H1 (cell line): ENCODE data around the gene MAPK8IP3. TPM values are rescaled to one million over a fixed set of nuclear protein-coding genes. Genes with fewer than 3 reads are reported as not detected.

Experiments
- CTCF ChIA-PET: fragments of 300-600 bp; sonication (Branson Sonifier 250); formaldehyde crosslinking; loops from one replicate; lab custom pipeline; 2021; ENCODE audit not compliant: partially characterized antibody; lab: Charles Lee
- POLR2A ChIA-PET: fragments of 300-600 bp; sonication (Branson Sonifier 250); formaldehyde crosslinking; loops from one replicate; lab custom pipeline; 2021; ENCODE audit warnings: inconsistent platforms; ENCODE audit not compliant: partially characterized antibody; lab: Charles Lee
- DNase-seq, 2 experiments: peaks; one replicate each; pipeline versions ENCODE4 v3.0.0 to v3.0.0-alpha.2; 2010 to 2022; ENCODE audit warnings: low spot score in 2 of 2, low read depth in 1 of 2, mixed read lengths in 1 of 2
- FAIRE-seq: peaks from 2 replicates; lab custom pipeline; 2011; peaks lifted over from hg19 to GRCh38; lab: Jason Lieb, UNC
- H2AFZ ChIP-seq: 2 replicates; pipeline ENCODE4 v1.8.1; 2012; ENCODE audit warnings: low read length, inconsistent platforms
- H2AK5ac ChIP-seq: 2 replicates; pipeline ENCODE4 v1.6.1; 2013; ENCODE audit warnings: low read depth, low read length
- H2BK120ac ChIP-seq: replicated peaks from 2 replicates; pipeline ENCODE3; 2013; ENCODE audit warnings: low read depth, low read length, inconsistent platforms
- H2BK12ac ChIP-seq: 2 replicates; pipeline ENCODE4 v1.6.1; 2013; ENCODE audit warnings: low read depth, low read length
- H2BK15ac ChIP-seq: 2 replicates; pipeline ENCODE4 v1.6.1; 2013; ENCODE audit warnings: low read length
- H2BK20ac ChIP-seq: 2 replicates; pipeline ENCODE4 v1.6.1; 2013; ENCODE audit warnings: low read length
- H2BK5ac ChIP-seq: 2 replicates; pipeline ENCODE4 v1.6.1; 2013; ENCODE audit warnings: low read depth, low read length
- H3K14ac ChIP-seq: 2 replicates; pipeline ENCODE4 v1.6.1; 2013; ENCODE audit warnings: inconsistent platforms; ENCODE audit not compliant: insufficient read length
- H3K18ac ChIP-seq: 2 replicates; pipeline ENCODE4 v1.6.1; 2013; ENCODE audit warnings: low read length; ENCODE audit errors: extremely low read depth
- H3K23ac ChIP-seq: 2 replicates; pipeline ENCODE4 v1.6.1; 2013; ENCODE audit warnings: inconsistent platforms; ENCODE audit not compliant: insufficient read length
- H3K23me2 ChIP-seq: 2 replicates; pipeline ENCODE4 v1.6.1; 2013; ENCODE audit warnings: low read depth, low read length
- H3K27ac ChIP-seq: 2 replicates; pipeline ENCODE4 v1.6.1; 2011; ENCODE audit warnings: low read depth, low read length, inconsistent platforms
- H3K27me3 ChIP-seq, 4 experiments: replicated peaks in 1 of 4; 1 replicate in 1 of 4; 2 replicates in 3 of 4; pipeline versions ENCODE4 v1.6.1 to v1.8.1; 2011 to 2013; ENCODE audit warnings: low read length in 3 of 4, mild to moderate bottlenecking in 3 of 4, inconsistent platforms in 2 of 4, mixed read lengths in 2 of 4, moderate library complexity in 1 of 4; ENCODE audit not compliant: control insufficient read depth in 3 of 4, insufficient read depth in 3 of 4; ENCODE audit errors: extremely low read depth in 1 of 4
- H3K36me3 ChIP-seq, 4 experiments: 2 replicates each; pipeline versions ENCODE4 v1.6.1 to v1.8.1; 2011 to 2013; ENCODE audit warnings: mild to moderate bottlenecking in 4 of 4, low read length in 3 of 4, moderate library complexity in 2 of 4, control low read depth in 1 of 4, inconsistent platforms in 1 of 4; ENCODE audit not compliant: insufficient read depth in 4 of 4, control insufficient read depth in 2 of 4
- H3K4ac ChIP-seq: replicated peaks from 2 replicates; pipeline ENCODE3; 2013; ENCODE audit warnings: low read length, low read depth, mixed read lengths, inconsistent platforms; ENCODE audit not compliant: insufficient read length
- H3K4me1 ChIP-seq, 4 experiments: replicated peaks in 1 of 4; 1 replicate in 1 of 4; 2 replicates in 3 of 4; pipeline versions ENCODE4 v1.6.1 to v1.8.1; 2011 to 2013; ENCODE audit warnings: low read length in 3 of 4, inconsistent platforms in 2 of 4, mixed read lengths in 1 of 4; ENCODE audit not compliant: insufficient read depth in 4 of 4, control insufficient read depth in 3 of 4
- H3K4me2 ChIP-seq, 2 experiments: 2 replicates each; pipeline versions ENCODE4 v1.6.1 to v1.8.1; 2011 to 2013; ENCODE audit warnings: low read depth in 2 of 2, low read length in 2 of 2, control low read depth in 1 of 2, inconsistent platforms in 1 of 2, mild to moderate bottlenecking in 1 of 2; ENCODE audit not compliant: insufficient read depth in 1 of 2
- H3K4me3 ChIP-seq, 4 experiments: fragments of 200-600, 300-600 bp in 1 of 4; sonication (generic), shearing (Covaris generic), sonication (Bioruptor Twin) in 1 of 4; 2 replicates each; pipeline versions ENCODE4 v1.5.1 to v1.8.1; 2011 to 2016; ENCODE audit warnings: low read length in 4 of 4, low read depth in 3 of 4, control low read depth in 2 of 4, inconsistent platforms in 2 of 4, mild to moderate bottlenecking in 2 of 4, mixed read lengths in 1 of 4, moderate library complexity in 1 of 4; ENCODE audit not compliant: insufficient read depth in 2 of 4; ENCODE audit errors: extremely low read depth in 1 of 4
- H3K56ac ChIP-seq: replicated peaks from 2 replicates; pipeline ENCODE3; 2013; ENCODE audit warnings: low read depth, mild to moderate bottlenecking, mixed read lengths, low read length, inconsistent platforms; ENCODE audit not compliant: insufficient read length
- H3K79me1 ChIP-seq: 2 replicates; pipeline ENCODE4 v1.6.1; 2013; ENCODE audit warnings: low read depth, low read length, control low read depth
- H3K79me2 ChIP-seq, 2 experiments: 2 replicates each; pipeline versions ENCODE4 v1.6.1 to v1.8.1; 2012 to 2013; ENCODE audit warnings: low read length in 2 of 2, mild to moderate bottlenecking in 2 of 2, inconsistent platforms in 1 of 2; ENCODE audit not compliant: insufficient read depth in 2 of 2, control insufficient read depth in 1 of 2
- H3K9ac ChIP-seq, 4 experiments: replicated peaks in 1 of 4; 1 replicate in 1 of 4; 2 replicates in 3 of 4; pipeline versions ENCODE4 v1.6.1 to v1.8.1; 2011 to 2013; ENCODE audit warnings: low read depth in 3 of 4, low read length in 3 of 4, control low read depth in 2 of 4, mild to moderate bottlenecking in 2 of 4, moderate library complexity in 2 of 4, inconsistent platforms in 1 of 4; ENCODE audit errors: extremely low read depth in 1 of 4
- H3K9me3 ChIP-seq, 2 experiments: 2 replicates each; pipeline versions ENCODE4 v1.6.1 to v1.8.1; 2012 to 2013; ENCODE audit warnings: mild to moderate bottlenecking in 2 of 2, moderate library complexity in 2 of 2, control low read depth in 1 of 2, inconsistent platforms in 1 of 2, low read depth in 1 of 2, low read length in 1 of 2, mixed read lengths in 1 of 2; ENCODE audit not compliant: insufficient read depth in 2 of 2
- H4K20me1 ChIP-seq, 2 experiments: replicated peaks in 1 of 2; 2 replicates each; pipeline versions ENCODE3 to v1.8.1; 2011 to 2013; ENCODE audit warnings: inconsistent platforms in 2 of 2, low read length in 2 of 2, mild to moderate bottlenecking in 1 of 2; ENCODE audit not compliant: insufficient read depth in 2 of 2, control insufficient read depth in 1 of 2
- H4K5ac ChIP-seq: 2 replicates; pipeline ENCODE4 v1.6.1; 2013; ENCODE audit warnings: low read length, low read depth, mixed read lengths, inconsistent platforms; ENCODE audit not compliant: insufficient read length
- H4K8ac ChIP-seq: 2 replicates; pipeline ENCODE4 v1.8.0; 2013; ENCODE audit warnings: mild to moderate bottlenecking, moderate library complexity, low read length, inconsistent platforms; ENCODE audit not compliant: insufficient read depth; ENCODE audit errors: extremely low read depth
- H4K91ac ChIP-seq: replicated peaks from 2 replicates; pipeline ENCODE3; 2013; ENCODE audit warnings: low read length, mixed read lengths, inconsistent platforms; ENCODE audit not compliant: insufficient read length
- CBX8 ChIP-seq: fragments of 300-800, 300-1000 bp; sonication (generic); IDR thresholded peaks from 2 replicates; pipeline ENCODE4 v1.7.1; 2016; ENCODE audit warnings: low read depth, low read length, borderline replicate concordance
- CREB1 ChIP-seq: IDR thresholded peaks from 2 replicates; pipeline ENCODE4 v1.6.1; 2012; ENCODE audit warnings: inconsistent platforms
- GABPA ChIP-seq: IDR thresholded peaks from 2 replicates; pipeline ENCODE4 v1.6.1; 2011; ENCODE audit warnings: mild to moderate bottlenecking, low read length, moderate library complexity, borderline replicate concordance; ENCODE audit not compliant: insufficient read depth
- HDAC2 ChIP-seq, 2 experiments: fragments of 300-600 bp in 1 of 2; sonication (generic) in 1 of 2; IDR thresholded peaks; 2 replicates each; pipeline ENCODE4 v1.6.1; 2011 to 2012; ENCODE audit warnings: low read depth in 2 of 2, low read length in 2 of 2, mild to moderate bottlenecking in 2 of 2, moderate library complexity in 2 of 2, borderline replicate concordance in 1 of 2, inconsistent platforms in 1 of 2
- NANOG ChIP-seq: IDR thresholded peaks from 2 replicates; pipeline ENCODE4 v1.6.1; 2011; ENCODE audit warnings: low read length, low read depth, mild to moderate bottlenecking, inconsistent platforms; ENCODE audit not compliant: insufficient read depth, poor library complexity, severe bottlenecking
- RFX5 ChIP-seq: IDR thresholded peaks from 2 replicates; pipeline ENCODE4 v1.6.1; 2011; ENCODE audit warnings: low read depth, low read length, improper control_type of control experiment, borderline replicate concordance
- SIX5 ChIP-seq: IDR thresholded peaks from 2 replicates; pipeline ENCODE4 v1.6.1; 2011; ENCODE audit warnings: mild to moderate bottlenecking, low read depth, low read length
- SP1 ChIP-seq: IDR thresholded peaks from 2 replicates; pipeline ENCODE4 v1.6.1; 2011; ENCODE audit warnings: low read depth, low read length
- SRF ChIP-seq: IDR thresholded peaks from 2 replicates; pipeline ENCODE4 v1.6.1; 2011; ENCODE audit warnings: mild to moderate bottlenecking, low read depth, low read length, moderate library complexity
- WGBS, 2 experiments: shearing (Covaris generic) in 1 of 2; methylation state at CpG; one replicate each; pipeline versions ENCODE4 v1.1.6 to v1.1.7; 2013 to 2015; ENCODE audit warnings: low lambda C conversion rate in 2 of 2, mixed read lengths in 2 of 2, inconsistent platforms in 1 of 2, low coverage in 1 of 2, missing lambda C conversion rate in 1 of 2; ENCODE audit not compliant: insufficient replicate concordance in 2 of 2, insufficient coverage in 1 of 2, insufficient read length in 1 of 2; ENCODE audit errors: extremely low coverage in 1 of 2, missing lambda C conversion rate in 1 of 2; 5-methylcytosine and 5-hydroxymethylcytosine counted together
- polyA plus RNA-seq, 7 experiments: library from polyadenylated mRNA; depleted of rRNA in 3 of 7; stranded (reverse) in 5 of 7; unstranded in 2 of 7; fragments of >200 nt in 5 of 7; fragments of 200-250 nt in 2 of 7; gene quantifications; 1 replicate in 5 of 7; 2 replicates in 1 of 7; 4 replicates in 1 of 7; pipeline versions ENCODE4 v1.2.1 to v1.2.3, GENCODE V29; 2011 to 2013; ENCODE audit warnings: missing spikeins in 2 of 7, mixed read lengths in 2 of 7
- total RNA-seq: library from RNA; stranded (reverse); fragmentation: NEBNext Ultra II Directional; extraction: Animal tissue kit (Norgen Biotek cat#: 25700); gene quantifications from 2 replicates; pipeline ENCODE4 v1.2.1, GENCODE V29; 2021

MAPK8IP3 gene
- total and polyA plus RNA-seq, 2 of the 8 experiments (the other 6 are each of a cell fraction or from before 2014, with no cell fraction given): 16.9 to 43.4 TPM

- no peak overlapping the region for H2BK20ac ChIP-seq
- no peak overlapping the region for H2AK5ac ChIP-seq
- no peak overlapping the region for H3K18ac ChIP-seq
- H3K27ac ChIP-seq: no peak overlapping the region
- no peak overlapping the region for H3K4ac ChIP-seq
- no peak overlapping the region for H3K14ac ChIP-seq
- no peak overlapping the region for H4K91ac ChIP-seq
- no peak for DNase-seq
- no peak overlapping the region for H4K8ac ChIP-seq
- WGBS, 2 experiments: 88% methylated on average over 9 of the region's 9 CpGs; no CpG with 5 or more reads in 1 of the 2 experiments
- H3K56ac ChIP-seq: no peak overlapping the region
- H3K36me3 ChIP-seq: no peaks in the 10 kb centered on the region
- H3K9me3 ChIP-seq: no peaks in the 10 kb centered on the region
- no peak overlapping the region for H4K5ac ChIP-seq
- peaks cover 2% of the 10 kb centered on the region for H3K79me1 ChIP-seq
- H3K79me2 ChIP-seq: peaks cover 2 to 3% of the 10 kb centered on the region in 2 experiments; a peak in 2 of 4 replicates
- TF ChIP-seq SIX5: no peak
- no peak for TF ChIP-seq NANOG
- no peak for TF ChIP-seq SRF
- TF ChIP-seq GABPA: no peak
- TF ChIP-seq CBX8: no peak
- TF ChIP-seq SP1: no peak
- no peak for TF ChIP-seq HDAC2 (IDR thresholded peaks at IDR 0.05; ENCODE audit: borderline replicate concordance in 1 of 2, low read depth in 2 of 2, low read length in 2 of 2)
- TF ChIP-seq CREB1: no peak
- no peak for TF ChIP-seq RFX5
- H3K4me3 ChIP-seq: no peak overlapping the region
- H3K23me2 ChIP-seq: no peaks in the 10 kb centered on the region
- no peak overlapping the region for H3K9ac ChIP-seq
- peaks cover 0 to 11% of the 10 kb centered on the region in 2 experiments for H4K20me1 ChIP-seq
- CTCF ChIA-PET: interaction anchor here (1.0 kb wide), 1 partner anchor 183 kb away, joined by 3 read pairs; no protein-coding TSS in a partner anchor
- no peaks in the 10 kb centered on the region for H3K4me1 ChIP-seq
- no peak overlapping the region for H3K23ac ChIP-seq
- H2BK5ac ChIP-seq: no peak overlapping the region
- no peak overlapping the region for H2BK12ac ChIP-seq
- no peaks in the 10 kb centered on the region for H3K27me3 ChIP-seq
- no peak for FAIRE-seq
- H2BK15ac ChIP-seq: no peak overlapping the region
- no peak overlapping the region for H2AFZ ChIP-seq
- POLR2A ChIA-PET: interaction anchor here (0.6 to 1.9 kb wide), 2 partner anchors 14 to 482 kb away, joined by 3 to 5 read pairs; no protein-coding TSS in a partner anchor
- H3K4me2 ChIP-seq: no peak overlapping the region
- H2BK120ac ChIP-seq: no peak overlapping the region
These were observed 15.4 kb downstream of the MAPK8IP3 start for GRCh38 chr16:1721372-1721771.
